ENCODE data around the gene PISD.
A peak's percentile ranks its signal among the peaks of the same experiment; 100 is the strongest.
"Not testable (repeated sequence)": the region's sequence is repeated elsewhere in the genome, so short reads cannot be mapped to it uniquely, and the experiment has no call there.

The PISD gene

GRCh38 chr22:31661851-31662667, at the start of gene PISD:
Gene PISD (minus strand): TSS chr22:31662215. CDS start chr22:31662208, 7 bp downstream.
- DNase-seq: peak; percentile 71

GRCh38 chr22:31711226-31711625, 49.2 kb upstream of the PISD start:
- not testable (repeated sequence) for DNase-seq

DNA sequence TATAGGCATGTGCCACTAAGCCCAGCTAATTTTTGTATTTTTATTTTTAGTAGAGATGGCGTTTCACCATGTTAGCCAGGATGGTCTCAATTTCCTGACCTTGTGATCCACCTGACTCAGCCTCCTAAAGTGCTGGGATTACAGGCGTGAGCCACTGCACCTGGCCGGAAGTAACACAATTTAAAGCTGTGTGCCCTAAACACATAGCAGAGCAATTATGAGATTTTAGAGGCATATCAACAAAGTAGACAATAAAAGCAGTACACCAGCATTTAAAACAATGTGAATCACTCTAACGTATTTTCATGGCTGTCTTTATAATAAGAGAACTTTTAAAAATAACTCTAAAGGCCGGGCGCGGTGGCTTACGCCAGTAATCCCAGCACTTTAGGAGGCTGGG, 45.5 kb upstream of the PISD start:
- DNase-seq: no peak

DNA sequence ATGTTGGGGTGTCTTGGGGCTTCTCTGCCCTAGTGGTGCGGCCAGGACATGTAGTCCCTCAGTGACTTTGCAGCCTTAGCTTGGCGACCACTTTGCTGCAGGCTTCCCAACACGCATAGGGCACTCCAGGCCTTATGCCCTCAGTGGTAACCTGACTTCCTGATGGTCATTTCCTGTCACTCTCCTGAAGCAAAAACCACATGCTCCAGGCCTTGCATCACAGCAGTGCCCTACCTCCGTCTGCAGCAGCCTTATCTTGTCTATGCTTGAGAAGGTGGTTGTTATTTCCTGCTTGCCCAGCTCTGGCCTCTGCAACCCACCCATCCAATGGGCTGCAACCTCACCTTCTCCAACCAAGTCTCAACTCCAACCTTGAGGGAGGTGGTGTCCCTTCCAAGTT, 33.4 kb upstream of the PISD start:
- no peak for DNase-seq

GRCh38 chr22:31694046-31694445, 32.0 kb upstream of the PISD start:
- not testable (repeated sequence) for DNase-seq

DNA sequence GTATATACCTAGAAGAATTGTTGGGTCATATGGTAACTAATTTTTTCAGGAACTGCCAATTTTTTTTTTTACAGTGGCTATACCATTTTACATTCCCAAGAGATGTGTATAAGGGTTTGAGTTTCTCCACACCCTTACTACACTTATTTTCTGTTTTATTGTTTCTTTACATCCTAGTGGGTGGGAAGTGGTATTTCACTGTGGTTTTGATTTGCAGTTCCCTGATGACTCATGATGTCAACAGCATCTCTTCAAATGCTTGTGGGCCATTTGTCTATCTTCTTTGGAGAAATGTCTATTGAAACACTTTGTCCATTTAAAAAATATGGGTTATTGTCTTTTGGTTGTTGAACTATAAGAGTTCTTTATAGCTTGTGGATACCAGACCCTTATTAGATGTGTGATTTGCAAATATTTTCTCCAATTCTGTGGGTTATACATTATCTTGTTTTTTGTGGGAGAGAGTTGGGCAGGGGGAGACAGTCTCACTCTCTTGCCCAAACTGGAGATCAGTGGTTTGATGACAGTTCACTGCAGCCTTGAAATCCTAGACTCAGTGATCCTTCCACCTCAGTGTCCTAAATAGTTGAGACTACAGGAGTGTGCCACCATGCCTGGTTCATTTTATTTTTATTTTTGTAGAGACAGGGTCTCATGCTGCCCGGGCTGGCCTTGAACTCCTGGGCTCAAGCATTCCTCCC, 30.3 kb upstream of the PISD start:
- DNase-seq: peak; percentile 3

DNA sequence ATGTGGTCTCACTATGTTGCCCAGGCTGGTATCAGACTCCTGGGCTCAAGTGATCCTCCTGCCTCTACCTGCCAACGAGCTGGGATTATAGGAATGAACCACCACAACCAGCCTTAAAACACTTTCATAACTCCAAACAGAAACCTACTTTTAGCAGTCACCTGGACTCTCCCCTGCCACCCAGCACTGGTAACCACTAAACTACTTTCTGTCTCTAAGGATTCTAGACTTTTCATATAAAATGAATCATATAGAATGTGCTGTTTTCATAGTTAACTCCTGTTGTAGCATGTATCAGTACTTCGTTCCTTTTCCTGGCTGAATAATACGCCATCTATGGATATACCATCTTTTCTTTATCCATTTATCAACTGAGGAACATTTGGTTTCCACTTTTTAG, 29.4 kb upstream of the PISD start:
- no peak for DNase-seq

GRCh38 chr22:31683181-31684105, 21.4 kb upstream of the PISD start:
- DNase-seq: no peak

DNA sequence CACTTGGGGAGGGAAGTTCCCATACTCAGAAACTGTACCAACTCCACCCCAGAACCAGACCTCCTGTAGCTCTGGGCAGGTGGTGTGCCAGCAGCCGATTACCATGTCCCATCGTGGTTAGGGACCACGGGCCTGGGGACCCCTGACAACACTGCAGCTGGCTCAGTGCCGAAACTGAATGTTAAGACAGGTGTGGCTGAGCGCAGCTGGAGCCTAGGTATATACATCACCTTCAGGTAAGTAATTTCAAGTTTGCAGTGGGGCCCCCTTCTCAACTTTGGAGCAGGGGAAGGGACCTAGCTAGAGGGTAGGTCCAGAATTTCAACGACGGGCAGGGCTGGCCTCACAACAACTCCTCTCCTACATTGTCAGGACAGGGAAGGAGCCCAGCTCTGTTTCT, 20.7 kb upstream of the PISD start:
- no peak for DNase-seq

DNA sequence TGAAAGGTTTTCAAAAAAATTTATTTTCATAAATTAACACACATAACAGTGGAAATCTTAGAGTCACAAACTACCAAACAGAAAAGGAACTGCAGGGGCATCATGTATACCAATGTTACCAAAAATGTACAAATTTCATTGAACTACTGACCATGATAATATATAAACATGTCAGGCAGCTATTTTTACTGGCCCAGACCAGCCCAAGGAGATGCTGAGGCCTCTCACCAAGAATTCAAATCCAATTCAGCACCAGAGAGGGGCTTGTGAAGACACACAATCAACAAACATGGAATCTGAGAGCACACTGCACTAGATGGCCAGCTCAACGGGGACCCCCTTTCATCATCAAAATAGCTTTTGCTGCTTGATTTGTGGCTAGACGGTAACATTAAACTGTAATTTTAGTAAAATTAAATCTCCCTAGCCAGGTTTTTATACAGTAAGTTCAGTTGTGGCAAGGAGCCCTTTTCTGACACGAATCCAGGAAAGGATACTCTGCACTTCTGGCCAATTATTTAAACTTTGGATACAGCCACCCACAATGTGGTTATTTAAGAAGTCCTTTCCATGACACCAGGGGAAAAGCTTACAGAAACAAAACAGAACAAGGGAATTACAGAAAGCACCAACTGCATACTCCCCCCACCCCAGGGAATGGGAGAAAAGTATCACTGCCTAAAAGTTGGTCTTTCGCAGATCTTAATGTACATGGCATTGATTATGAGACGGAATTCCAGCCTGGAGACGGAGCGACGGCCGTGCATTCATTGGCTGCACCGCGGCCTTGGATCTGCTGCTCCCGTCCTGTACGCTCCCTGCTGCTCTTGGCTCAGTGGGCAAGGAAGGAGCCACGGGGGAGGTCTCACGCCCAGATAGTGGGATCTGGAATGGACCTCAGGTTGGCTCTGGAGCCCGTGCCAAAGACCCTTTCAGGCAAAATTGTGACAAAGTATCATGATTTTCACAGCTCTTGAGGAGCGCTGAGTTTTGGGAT, 19.6 kb upstream of the PISD start:
- no peak for DNase-seq

GRCh38 chr22:31680861-31681341, 18.9 kb upstream of the PISD start:
- DNase-seq: no peak

GRCh38 chr22:31678748-31679147, 16.7 kb upstream of the PISD start:
- DNase-seq: no peak

DNA sequence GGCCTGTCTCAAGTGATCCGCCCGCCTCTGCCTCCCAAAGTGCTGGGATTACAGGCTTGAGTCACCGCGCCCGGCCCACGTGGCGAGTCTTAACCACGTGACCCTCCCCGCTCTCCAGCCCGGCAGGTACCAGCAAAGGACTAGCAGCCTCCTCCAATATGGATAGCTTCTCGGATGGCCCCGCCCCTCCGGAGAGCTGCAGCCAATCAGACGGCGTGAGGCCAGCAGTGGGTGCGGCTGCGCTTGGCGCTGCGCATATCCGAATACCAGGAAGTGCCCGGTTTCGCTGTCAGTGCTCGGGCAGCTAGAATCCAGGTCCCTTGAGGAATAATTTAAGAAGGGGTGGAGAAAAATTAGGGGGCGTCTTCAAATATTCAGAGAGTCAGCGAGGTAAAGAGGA, 14.7 kb upstream of the PISD start:
- no peak for DNase-seq

DNA sequence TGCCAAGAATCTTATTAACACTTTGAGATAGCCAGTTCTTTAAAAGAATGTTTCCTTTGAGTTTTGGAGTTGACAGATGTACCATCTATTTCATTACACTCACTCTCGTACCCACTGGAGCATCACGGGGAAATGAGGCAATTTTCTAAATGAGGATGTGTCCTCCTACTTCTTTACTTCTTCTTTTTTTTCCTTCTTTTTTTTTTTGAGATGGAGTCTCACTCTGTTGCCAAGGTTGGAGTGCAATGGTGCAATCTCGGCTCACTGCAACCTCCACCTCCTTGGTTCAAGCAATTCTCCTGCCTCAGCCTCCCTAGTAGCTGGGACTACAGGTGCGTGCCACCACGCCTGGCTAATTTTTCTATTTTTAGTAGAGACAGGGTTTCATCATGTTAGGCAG, 12.2 kb upstream of the PISD start:
- peak; percentile 53 for DNase-seq

DNA sequence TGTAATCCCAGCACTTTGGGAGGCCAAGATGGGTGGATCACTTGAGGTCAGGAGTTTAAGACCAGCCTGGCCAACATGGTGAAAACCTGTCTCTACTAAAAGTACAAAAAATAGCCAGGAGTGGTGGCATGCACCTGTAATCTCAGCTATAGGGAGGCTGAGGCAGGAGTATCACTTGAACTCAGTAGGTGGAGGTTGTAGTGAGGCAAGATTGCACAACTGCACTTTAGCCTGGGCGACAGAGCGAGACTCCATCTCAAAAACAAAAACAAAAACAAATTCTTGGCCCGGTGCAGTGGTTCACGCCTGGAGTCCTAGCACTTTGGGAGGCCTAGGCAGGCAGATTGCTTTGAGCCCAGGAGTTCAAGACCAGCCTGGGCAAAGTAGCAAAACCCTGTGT, 6.8 kb upstream of the PISD start:
- not testable (repeated sequence) for DNase-seq

DNA sequence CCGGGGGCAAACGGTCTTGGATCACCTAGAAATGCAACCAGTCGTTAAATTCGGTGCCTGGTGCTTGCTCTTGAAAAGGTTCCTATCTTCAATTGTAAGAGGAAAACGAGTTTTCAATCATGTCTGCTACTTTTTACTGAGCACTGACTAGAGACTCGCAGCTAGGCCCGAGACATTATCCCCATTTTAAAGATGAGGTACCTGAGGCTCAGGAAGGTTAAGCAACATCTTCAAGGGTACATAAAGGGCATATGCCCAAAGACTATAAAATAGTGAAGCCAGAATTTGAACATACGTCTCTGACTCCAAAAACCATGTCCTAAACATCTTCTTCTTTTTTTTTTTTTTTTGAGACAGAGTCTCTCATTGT, 638 bp upstream of the PISD start:
- no peak for DNase-seq

- DNase-seq: peak; percentile 25
Measured at GRCh38 chr22:31660860-31661341, 1.1 kb downstream of the PISD start.

- no peak for DNase-seq
Measured at GRCh38 chr22:31659246-31659645, 2.8 kb downstream of the PISD start.

DNA sequence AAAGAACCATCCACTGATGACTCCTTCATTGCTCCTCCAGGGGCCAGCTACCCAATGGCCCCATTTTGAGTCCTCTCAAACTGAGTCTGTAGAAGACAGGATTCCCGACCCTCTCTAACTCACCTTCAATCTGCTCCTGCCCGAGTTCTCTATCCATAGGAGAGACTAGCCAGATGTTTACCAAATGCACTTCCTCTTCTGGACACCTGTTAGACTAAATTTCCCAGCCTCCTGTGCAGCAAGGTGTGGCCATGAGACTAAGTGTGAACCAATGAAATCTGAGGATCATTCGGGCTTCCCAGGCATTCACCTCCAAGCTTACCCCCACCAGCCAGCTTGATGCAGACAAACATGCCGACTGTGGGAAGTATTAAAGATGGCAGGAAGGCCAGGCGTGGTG, 7.6 kb downstream of the PISD start:
- no peak for DNase-seq

DNA sequence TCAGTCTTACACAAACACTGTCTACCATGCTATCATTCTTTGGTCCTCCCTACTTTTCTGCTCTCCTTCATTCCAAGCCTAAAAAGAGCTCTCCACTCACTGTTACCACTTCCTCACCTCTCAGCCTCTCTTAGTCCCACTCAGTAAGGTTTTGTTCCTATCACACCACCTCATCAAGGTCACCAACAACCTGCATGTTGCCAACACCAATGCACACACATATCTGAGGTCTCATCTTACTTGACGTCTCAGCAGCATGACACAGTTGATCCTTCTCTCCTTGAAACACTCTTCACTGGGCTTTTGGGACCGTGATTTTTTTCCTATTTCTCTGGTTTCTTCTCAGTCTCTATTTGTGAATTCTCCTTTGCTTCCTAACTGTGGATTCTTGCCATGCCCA, 8.1 kb downstream of the PISD start:
- no peak for DNase-seq

GRCh38 chr22:31652911-31653684, 8.9 kb downstream of the PISD start:
- no peak for DNase-seq
